Liver (tissue), 9 donors: Measurements from ENCODE around the gene SLC12A7. TPM values are rescaled to one million over a fixed set of nuclear protein-coding genes. Genes with fewer than 3 reads are reported as not detected.

ENCODE experiments used
- DNase-seq: peaks from one replicate; pipeline ENCODE4 v3.0.0-alpha.2; 2017; ENCODE audit warnings: low spot score
- H3K27ac ChIP-seq, 2 donors: one replicate each; pipeline ENCODE4 v1.7.0; 2013; ENCODE audit warnings: inconsistent platforms in 2 of 2, low read length in 2 of 2, control low read depth in 1 of 2, low read depth in 1 of 2, mild to moderate bottlenecking in 1 of 2
- H3K27me3 ChIP-seq, 4 donors: one replicate each; pipeline versions ENCODE4 v1.6.1 to v1.7.0; 2013; ENCODE audit warnings: low read length in 3 of 4, inconsistent platforms in 1 of 4, mild to moderate bottlenecking in 1 of 4, moderate library complexity in 1 of 4; ENCODE audit not compliant: control insufficient read depth in 4 of 4, insufficient read depth in 4 of 4
- H3K36me3 ChIP-seq, 4 donors: one replicate each; pipeline versions ENCODE4 v1.6.1 to v1.7.0; 2013; ENCODE audit warnings: low read length in 3 of 4, mild to moderate bottlenecking in 3 of 4, low read depth in 1 of 4, moderate library complexity in 1 of 4; ENCODE audit not compliant: control insufficient read depth in 4 of 4, insufficient read depth in 3 of 4
- H3K4me1 ChIP-seq, 4 donors: one replicate each; pipeline versions ENCODE4 v1.6.1 to v1.7.0; 2013; ENCODE audit warnings: low read length in 3 of 4, mild to moderate bottlenecking in 3 of 4, moderate library complexity in 1 of 4; ENCODE audit not compliant: control insufficient read depth in 4 of 4, insufficient read depth in 4 of 4
- H3K4me3 ChIP-seq, 3 donors: one replicate each; pipeline versions ENCODE4 v1.6.1 to v1.7.0; 2013; ENCODE audit warnings: low read length in 3 of 3, control low read depth in 1 of 3, low read depth in 1 of 3, mild to moderate bottlenecking in 1 of 3
- H3K9ac ChIP-seq, 2 donors: one replicate each; pipeline ENCODE4 v1.7.0; 2013; ENCODE audit warnings: low read length in 2 of 2, mild to moderate bottlenecking in 2 of 2, moderate library complexity in 2 of 2, control low read depth in 1 of 2, low read depth in 1 of 2
- H3K9me3 ChIP-seq, 4 donors: one replicate each; pipeline versions ENCODE4 v1.6.1 to v1.7.0; 2013; ENCODE audit warnings: low read length in 3 of 4; ENCODE audit not compliant: control insufficient read depth in 4 of 4
- CTCF ChIP-seq: fragments of 150-350 bp; IDR thresholded peaks from 2 replicates; pipeline ENCODE4 v1.5.1; 2017; ENCODE audit warnings: improper control_type of control experiment, low read depth, low read length; ENCODE audit not compliant: missing input control
- EGR1 ChIP-seq, 2 donors: IDR thresholded peaks; 2 replicates each; pipeline ENCODE4 v1.6.1; 2016 to 2018; ENCODE audit warnings: antibody characterized with exemption in 2 of 2, low read depth in 2 of 2
- FOXA1 ChIP-seq: IDR thresholded peaks from 2 replicates; pipeline ENCODE4 v1.6.1; 2016; ENCODE audit warnings: antibody characterized with exemption
- FOXA2 ChIP-seq: IDR thresholded peaks from 2 replicates; pipeline ENCODE4 v1.6.1; 2016; ENCODE audit warnings: antibody characterized with exemption
- GABPA ChIP-seq, 2 donors: IDR thresholded peaks in 1 of 2; conservative IDR thresholded peaks in 1 of 2; 2 replicates each; pipeline ENCODE4 v1.6.1; 2016; ENCODE audit warnings: antibody characterized with exemption in 2 of 2, mild to moderate bottlenecking in 1 of 2, moderate library complexity in 1 of 2
- HNF4A ChIP-seq, 2 donors: conservative IDR thresholded peaks; 2 replicates each; pipeline ENCODE4 v1.6.1; 2016; ENCODE audit warnings: antibody characterized with exemption in 2 of 2, mild to moderate bottlenecking in 2 of 2
- JUND ChIP-seq, 2 donors: IDR thresholded peaks; 2 replicates each; pipeline ENCODE4 v1.6.1; 2016; ENCODE audit warnings: antibody characterized with exemption in 2 of 2
- MAX ChIP-seq: IDR thresholded peaks from 2 replicates; pipeline ENCODE4 v1.6.1; 2016; ENCODE audit warnings: antibody characterized with exemption
- NR2F2 ChIP-seq: IDR thresholded peaks from 2 replicates; pipeline ENCODE4 v1.6.1; 2016; ENCODE audit warnings: antibody characterized with exemption
- RAD21 ChIP-seq, 2 donors: IDR thresholded peaks; 2 replicates each; pipeline ENCODE4 v1.6.1; 2016; ENCODE audit warnings: antibody characterized with exemption in 2 of 2, mild to moderate bottlenecking in 2 of 2
- RXRA ChIP-seq, 2 donors: IDR thresholded peaks; 2 replicates each; pipeline ENCODE4 v1.6.1; 2017 to 2018; ENCODE audit warnings: antibody characterized with exemption in 2 of 2, mild to moderate bottlenecking in 1 of 2
- TAF1 ChIP-seq: conservative IDR thresholded peaks from 2 replicates; pipeline ENCODE4 v1.6.1; 2016; ENCODE audit warnings: antibody characterized with exemption, mild to moderate bottlenecking
- ZBTB33 ChIP-seq: IDR thresholded peaks from 2 replicates; pipeline ENCODE4 v1.6.1; 2016; ENCODE audit warnings: antibody characterized with exemption
- WGBS: extraction: QIAGEN DNeasy Blood & Tissue Kit; methylation state at CpG from one replicate; pipeline ENCODE4 v1.1.7; 2013; 5-methylcytosine and 5-hydroxymethylcytosine counted together
- polyA plus RNA-seq, 2 donors: library from polyadenylated mRNA; stranded (reverse) in 1 of 2; unstranded in 1 of 2; fragments of 200-250 nt in 1 of 2; fragments of >200 nt in 1 of 2; fragmentation: Nextera tagmentation in 1 of 2; extraction: Ambion mirVana in 1 of 2; gene quantifications; one replicate each; pipeline versions ENCODE4 v1.2.1 to v1.2.3, GENCODE V29; 2013 to 2015
- total RNA-seq, 2 donors: library from RNA; depleted of rRNA; stranded (reverse); fragments of >200 nt; gene quantifications; one replicate each; pipeline ENCODE4 v1.2.3, GENCODE V29; 2014
- TF ChIP-seq, protein P1 (sequence below): IDR thresholded peaks from 2 replicates; pipeline ENCODE4 v1.6.1; 2016; ENCODE audit warnings: antibody characterized with exemption
- donor health status: healthy.
- donor health status: healthy.
- donor health status: healthy.
- donor health status: healthy.
- donor health status: healthy.

SLC12A7 gene
- total and polyA plus RNA-seq, 4 donors: 12.3 to 64.2 (median 28.9) TPM

- no peak overlapping the region for H3K27ac ChIP-seq
- DNase-seq: no peak
- TF ChIP-seq RXRA (IDR thresholded peaks at IDR 0.05) (no peak), NR2F2 (no peak), RAD21 (IDR thresholded peaks at IDR 0.05) (no peak), FOXA1 (no peak)
- no peaks in the 10 kb centered on the region for H3K9me3 ChIP-seq
- H3K4me3 ChIP-seq: no peak overlapping the region
- no peaks in the 10 kb centered on the region for H3K36me3 ChIP-seq
- H3K9ac ChIP-seq: no peak overlapping the region
- H3K4me1 ChIP-seq: no peaks in the 10 kb centered on the region
- WGBS: 82% methylated on average over 16 of the region's 16 CpGs
- no peaks in the 10 kb centered on the region for H3K27me3 ChIP-seq
These were observed 74.7 kb downstream of the SLC12A7 start for GRCh38 chr5:1037123-1037670.

DNA sequence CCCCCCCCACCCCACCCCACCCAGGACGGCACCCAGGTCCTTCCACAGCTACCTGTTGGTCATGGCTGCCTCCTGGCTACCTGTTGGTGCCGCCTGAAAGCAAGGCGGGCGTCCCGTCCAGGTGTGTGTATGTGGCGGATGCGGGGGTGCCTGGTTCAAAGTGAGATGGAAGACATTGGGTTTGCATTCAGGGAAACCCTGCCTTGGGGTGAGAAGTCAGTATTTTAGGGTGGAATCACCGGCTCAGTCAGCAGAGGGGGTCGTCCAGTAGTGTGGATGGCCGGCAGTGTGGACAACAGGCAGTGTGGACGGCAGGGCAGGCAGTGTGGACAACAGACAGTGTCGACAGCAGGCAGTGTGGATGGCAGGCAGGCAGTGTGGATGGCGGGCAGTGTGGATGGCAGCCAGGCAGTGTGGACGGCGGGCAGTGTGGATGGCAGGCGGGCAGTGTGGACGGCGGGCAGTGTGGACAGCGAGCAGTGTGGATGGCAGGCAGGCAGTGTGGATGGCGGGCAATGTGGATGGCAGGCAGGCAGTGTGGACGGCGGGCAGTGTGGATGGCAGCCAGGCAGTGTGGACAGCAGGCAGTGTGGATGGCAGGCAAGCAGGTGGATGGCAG, 75.2 kb downstream of the SLC12A7 start:
- H3K27me3 ChIP-seq: no peaks in the 10 kb centered on the region
- no peak for DNase-seq
- no peaks in the 10 kb centered on the region for H3K4me1 ChIP-seq
- H3K9me3 ChIP-seq: no peaks in the 10 kb centered on the region
- WGBS: 91% methylated on average over 22 of the region's 22 CpGs
- TF ChIP-seq FOXA1 (no peak), GABPA (IDR thresholded peaks at IDR 0.05 in 1 of 2, conservative IDR thresholded peaks at IDR 0.05 in 1 of 2) (no peak), TAF1 (no peak), MAX (no peak), ZBTB33 (no peak), FOXA2 (no peak), JUND (IDR thresholded peaks at IDR 0.05) (no peak), HNF4A (conservative IDR thresholded peaks at IDR 0.05) (no peak), RAD21 (IDR thresholded peaks at IDR 0.05) (no peak)
- H3K4me3 ChIP-seq: no peak overlapping the region
- no peaks in the 10 kb centered on the region for H3K36me3 ChIP-seq
- no peak overlapping the region for H3K9ac ChIP-seq
- no peak overlapping the region for H3K27ac ChIP-seq

DNA sequence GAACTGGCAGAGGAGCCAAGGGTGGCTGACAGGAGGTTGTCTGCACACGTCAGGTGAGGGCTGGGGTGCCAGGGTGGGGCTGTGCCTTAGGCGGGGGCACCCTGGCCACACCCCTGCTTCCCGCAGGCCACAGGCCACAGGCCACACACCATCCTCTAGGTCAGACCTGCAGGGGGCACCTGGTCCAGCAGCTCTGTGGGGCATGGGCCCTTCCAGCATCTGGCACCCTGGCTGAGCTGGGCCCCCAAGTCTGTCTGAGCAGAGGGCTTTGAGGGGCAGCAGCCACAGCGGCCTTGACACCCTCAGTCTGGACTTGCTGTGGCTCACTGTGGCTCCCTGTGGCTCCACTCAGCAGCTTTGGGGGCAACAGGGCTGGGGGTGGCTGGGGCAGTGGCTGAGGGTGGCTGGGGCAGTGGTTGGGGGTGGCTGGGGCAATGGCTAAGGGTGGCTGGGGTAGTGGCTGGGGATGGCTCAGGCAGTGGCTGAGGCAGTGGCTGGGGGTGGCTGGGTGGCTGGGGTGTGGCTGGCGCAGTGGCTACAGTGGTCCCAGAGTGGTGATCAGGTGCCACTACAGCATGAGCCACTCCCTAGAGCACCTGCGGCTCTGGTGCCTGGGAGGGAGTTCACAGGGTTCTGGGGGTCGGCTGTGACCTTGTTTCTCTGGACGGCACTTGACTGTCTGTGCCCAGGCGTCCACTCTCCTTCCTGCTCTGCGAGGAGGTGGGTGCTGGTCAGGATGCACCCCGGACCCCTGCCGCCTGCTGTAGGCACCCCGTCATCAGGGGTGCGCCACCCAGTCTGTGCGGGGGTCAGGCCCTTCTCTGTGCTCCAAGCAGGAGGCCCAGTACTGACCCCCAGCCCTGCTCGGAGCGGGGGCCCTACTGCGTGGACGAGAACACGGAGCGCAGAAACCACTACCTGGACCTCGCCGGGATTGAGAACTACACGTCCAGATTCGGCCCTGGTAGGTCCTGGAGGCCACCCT, 76.2 kb downstream of the SLC12A7 start:
- 95% methylated on average over 25 of the region's 25 CpGs for WGBS
- no peaks in the 10 kb centered on the region for H3K9me3 ChIP-seq

More for the DNA sequence above, 76.2 kb downstream of the SLC12A7 start:
- Histone ChIP-seq H3K4me1 (no peaks in the 10 kb centered on the region), H3K4me3 (no peak overlapping the region), H3K27ac (no peak overlapping the region), H3K36me3 (no peaks in the 10 kb centered on the region), H3K9ac (no peak overlapping the region), H3K27me3 (no peaks in the 10 kb centered on the region)
- DNase-seq: no peak
- TF ChIP-seq, protein P1, sequence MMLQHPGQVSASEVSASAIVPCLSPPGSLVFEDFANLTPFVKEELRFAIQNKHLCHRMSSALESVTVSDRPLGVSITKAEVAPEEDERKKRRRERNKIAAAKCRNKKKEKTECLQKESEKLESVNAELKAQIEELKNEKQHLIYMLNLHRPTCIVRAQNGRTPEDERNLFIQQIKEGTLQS: no peak
- no peak for TF ChIP-seq RXRA (IDR thresholded peaks at IDR 0.05)
- TF ChIP-seq CTCF: no peak
- TF ChIP-seq EGR1 (IDR thresholded peaks at IDR 0.05; ENCODE audit: low read depth in 2 of 2): no peak
